ENCODE measurements around the gene RBMS1.

- TF ChIP-seq CTCF (IDR thresholded peaks at IDR 0.05) = no peak
- no peak for TF ChIP-seq EZH2 (IDR thresholded peaks at IDR 0.05; ENCODE audit: borderline replicate concordance, insufficient read depth, low read depth, low read length, poor library complexity, severe bottlenecking)
These were observed 172.6 kb downstream of the RBMS1 start for GRCh38 chr2:160321006-160321405.
